ENCODE data around the gene HRG. TPM values are rescaled to one million over a fixed set of nuclear protein-coding genes. Genes with fewer than 3 reads are reported as not detected.
A peak's percentile ranks its signal among the peaks of the same experiment; 100 is the strongest.

HRG gene
- total RNA-seq, 1 donor from 2014 or later = not detected

- Mint-ChIP-seq H3K27ac (ENCODE audit: unreplicated experiment) (no peak within 1 kb of the TSS), H3K4me1 (ENCODE audit: unreplicated experiment) (no peaks in the 10 kb centered on the region), H3K9me3 (ENCODE audit: unreplicated experiment) (no peaks in the 10 kb centered on the region), H3K27me3 (ENCODE audit: unreplicated experiment) (peaks cover 31% of the 10 kb centered on the region), H3K36me3 (ENCODE audit: unreplicated experiment) (no peaks in the 10 kb centered on the region), H3K4me3 (ENCODE audit: unreplicated experiment) (no peak within 1 kb of the TSS)
- DNase-seq (ENCODE audit: extremely low spot score, unreplicated experiment) = no peak
- no peak for TF ChIP-seq CTCF (IDR thresholded peaks at IDR 0.05)
Measured at GRCh38 chr3:186717039-186717457, 51.2 kb downstream of the HRG start, which contains the start of gene KNG1. Gene KNG1, plus strand, starts transcription at chr3:186717359. Its CDS starts 184 bp downstream, at chr3:186717543.

- no peak for TF ChIP-seq CTCF (IDR thresholded peaks at IDR 0.05)
- no peak overlapping the region for H3K27ac Mint-ChIP-seq (ENCODE audit: unreplicated experiment)
- no peaks in the 10 kb centered on the region for H3K4me1 Mint-ChIP-seq (ENCODE audit: unreplicated experiment)
- H3K27me3 Mint-ChIP-seq (ENCODE audit: unreplicated experiment) = peaks cover 37% of the 10 kb centered on the region
- H3K4me3 Mint-ChIP-seq (ENCODE audit: unreplicated experiment) = no peak overlapping the region
- peak; percentile 15 for DNase-seq (ENCODE audit: extremely low spot score, unreplicated experiment)
- no peaks in the 10 kb centered on the region for H3K9me3 Mint-ChIP-seq (ENCODE audit: unreplicated experiment)
- H3K36me3 Mint-ChIP-seq (ENCODE audit: unreplicated experiment) = no peaks in the 10 kb centered on the region
Measured at GRCh38 chr3:186719945-186720739, 54.3 kb downstream of the HRG start.

GRCh38 chr3:186722457-186722856 lies 56.6 kb downstream of the HRG start:
- no peaks in the 10 kb centered on the region for H3K4me1 Mint-ChIP-seq (ENCODE audit: unreplicated experiment)
- no peak for TF ChIP-seq CTCF (IDR thresholded peaks at IDR 0.05)
- no peak for DNase-seq (ENCODE audit: extremely low spot score, unreplicated experiment)

GRCh38 chr3:186724911-186725310 lies 59.1 kb downstream of the HRG start:
- no peaks in the 10 kb centered on the region for H3K9me3 Mint-ChIP-seq (ENCODE audit: unreplicated experiment)
- no peak for TF ChIP-seq CTCF (IDR thresholded peaks at IDR 0.05)
- H3K27me3 Mint-ChIP-seq (ENCODE audit: unreplicated experiment) = peaks cover 46% of the 10 kb centered on the region
- no peak overlapping the region for H3K27ac Mint-ChIP-seq (ENCODE audit: unreplicated experiment)
- H3K36me3 Mint-ChIP-seq (ENCODE audit: unreplicated experiment) = no peaks in the 10 kb centered on the region
- no peak overlapping the region for H3K4me3 Mint-ChIP-seq (ENCODE audit: unreplicated experiment)
- H3K4me1 Mint-ChIP-seq (ENCODE audit: unreplicated experiment) = no peaks in the 10 kb centered on the region
- DNase-seq (ENCODE audit: extremely low spot score, unreplicated experiment) = peak; percentile 23

More at GRCh38 chr3:186722457-186722856, 56.6 kb downstream of the HRG start:
- H3K4me3 Mint-ChIP-seq (ENCODE audit: unreplicated experiment) = no peak overlapping the region
- H3K27me3 Mint-ChIP-seq (ENCODE audit: unreplicated experiment) = peaks cover 41% of the 10 kb centered on the region
- no peaks in the 10 kb centered on the region for H3K9me3 Mint-ChIP-seq (ENCODE audit: unreplicated experiment)
- H3K36me3 Mint-ChIP-seq (ENCODE audit: unreplicated experiment) = no peaks in the 10 kb centered on the region
- H3K27ac Mint-ChIP-seq (ENCODE audit: unreplicated experiment) = no peak overlapping the region

Other genes with a start within 250 kb of the HRG start
- gene CRYGS, start 121.6 kb upstream of the HRG start, total RNA-seq = 3.9 and 4.9 TPM in 2 replicates
- 15.6 and 16.4 TPM in 2 replicates for gene TBCCD1, start 98.7 kb upstream of the HRG start, total RNA-seq
- 73.0 and 75.8 TPM in 2 replicates for gene DNAJB11, start 95.3 kb upstream of the HRG start, total RNA-seq
- gene AHSG, start 53.0 kb upstream of the HRG start, total RNA-seq = not detected in 2 replicates
- gene FETUB, start 25.6 kb upstream of the HRG start, total RNA-seq = not detected in 2 replicates
- gene KNG1, start 51.3 kb downstream of the HRG start, total RNA-seq = not detected in 2 replicates
- 356 and 408 TPM in 2 replicates for gene EIF4A2, start 117.6 kb downstream of the HRG start, total RNA-seq
- gene RFC4, start 140.5 kb downstream of the HRG start, total RNA-seq = 17.2 and 18.1 TPM in 2 replicates
- gene ADIPOQ, start 176.7 kb downstream of the HRG start, total RNA-seq = not detected in 2 replicates